K562 (cell line): ENCODE results near the gene ZNF629. TPM values are rescaled to one million over a fixed set of nuclear protein-coding genes. Genes with fewer than 3 reads are reported as not detected.

Source experiments
- ATAC-seq: fragments of 200-7000 bp; cut with Tn5 transposase; 3 replicates; pipeline ENCODE4 v1.9.1; 2020; ENCODE audit warnings: moderate library complexity
- BruUV-seq: library from RNA; stranded (reverse); fragments of 400-500 nt; replicated peaks from 2 replicates; lab custom pipeline; 2021; lab: Mats Ljungman, UMichigan
- CTCF ChIA-PET: fragments of 300-600 bp; formaldehyde crosslinking; extraction: SDS; loops from one replicate; lab custom pipeline; 2021; ENCODE audit warnings: low intra/inter-chr PET ratio; lab: Yijun Ruan, JAX
- POLR2A ChIA-PET: fragments of 300-600, 350-650 bp; sonication (Branson Sonifier 250); formaldehyde crosslinking; extraction: SDS; loops from one replicate; lab custom pipeline; 2021; ENCODE audit warnings: antibody characterized with exemption, inconsistent platforms; lab: Yijun Ruan, JAX
- DNase-seq, 4 experiments: peaks; one replicate each; pipeline versions ENCODE4 v3.0.0 to v3.0.0-alpha.2; 2011 to 2018; ENCODE audit warnings: low spot score in 3 of 4, mixed read lengths in 3 of 4; ENCODE audit errors: extremely low read depth in 1 of 4
- FAIRE-seq: peaks from 2 replicates; lab custom pipeline; 2011; peaks lifted over from hg19 to GRCh38; lab: Jason Lieb, UNC
- H2AFZ ChIP-seq: 2 replicates; pipeline ENCODE4 v1.6.0; 2011; ENCODE audit warnings: low read depth, low read length, control low read depth, inconsistent platforms
- H3K27ac ChIP-seq: fragments of 200-600 bp; 3 replicates; pipeline ENCODE4 v1.8.0; 2011; ENCODE audit warnings: low read depth, mild to moderate bottlenecking, control low read depth, inconsistent platforms, low read length, moderate library complexity, mixed read lengths; ENCODE audit errors: extremely low read depth
- H3K27me3 ChIP-seq, 2 experiments: fragments of 300-600 bp in 1 of 2; 2 replicates in 1 of 2; 3 replicates in 1 of 2; pipeline versions ENCODE4 v1.6.0 to v1.8.0; 2011; ENCODE audit warnings: inconsistent platforms in 2 of 2, low read length in 2 of 2, mild to moderate bottlenecking in 1 of 2, mixed read lengths in 1 of 2, moderate library complexity in 1 of 2; ENCODE audit not compliant: control insufficient read depth in 2 of 2, insufficient read depth in 2 of 2
- H3K36me3 ChIP-seq: fragments of 300-600 bp; 3 replicates; pipeline ENCODE4 v1.8.0; 2011; ENCODE audit warnings: mild to moderate bottlenecking, low read length, inconsistent platforms; ENCODE audit not compliant: control insufficient read depth, insufficient read depth
- H3K4me1 ChIP-seq, 2 experiments: fragments of 200-600 bp in 1 of 2; replicated peaks in 1 of 2; 2 replicates in 1 of 2; 3 replicates in 1 of 2; pipeline versions ENCODE4 v1.5.1 to v1.8.0; 2011; ENCODE audit warnings: inconsistent platforms in 2 of 2, low read length in 2 of 2, mild to moderate bottlenecking in 1 of 2, mixed read lengths in 1 of 2, moderate library complexity in 1 of 2; ENCODE audit not compliant: control insufficient read depth in 2 of 2, insufficient read depth in 2 of 2
- H3K4me2 ChIP-seq: 2 replicates; pipeline ENCODE4 v1.6.1; 2011; ENCODE audit warnings: low read length, control low read depth, inconsistent platforms, mixed read lengths; ENCODE audit not compliant: insufficient read depth
- H3K4me3 ChIP-seq: fragments of 200-600 bp; sonication (generic), shearing (Covaris generic); 2 replicates; pipeline ENCODE4 v1.5.1; 2016; ENCODE audit warnings: control low read depth, inconsistent platforms
- H3K79me2 ChIP-seq: fragments of 200-600 bp; 3 replicates; pipeline ENCODE4 v1.8.0; 2011; ENCODE audit warnings: low read length, inconsistent platforms; ENCODE audit not compliant: control insufficient read depth, insufficient read depth
- H3K9ac ChIP-seq, 2 experiments: 2 replicates each; pipeline versions ENCODE4 v1.6.0 to v1.6.1; 2011; ENCODE audit warnings: low read depth in 2 of 2, low read length in 2 of 2, control low read depth in 1 of 2, inconsistent platforms in 1 of 2, mild to moderate bottlenecking in 1 of 2, mixed read lengths in 1 of 2; ENCODE audit not compliant: insufficient read depth in 1 of 2
- H3K9me1 ChIP-seq: one replicate; pipeline ENCODE4 v1.6.0; 2011; ENCODE audit warnings: inconsistent platforms, mild to moderate bottlenecking, low read length, moderate library complexity; ENCODE audit not compliant: control insufficient read depth, insufficient read depth
- H3K9me3 ChIP-seq: replicated peaks from 2 replicates; pipeline ENCODE4 v1.5.1; 2011; ENCODE audit warnings: low read depth, low read length, inconsistent platforms; ENCODE audit not compliant: control insufficient read depth, insufficient read depth
- H4K20me1 ChIP-seq: replicated peaks from 2 replicates; pipeline ENCODE4 v1.6.1; 2011; ENCODE audit warnings: low read length, inconsistent platforms, mixed read lengths; ENCODE audit not compliant: control insufficient read depth, insufficient read depth
- EGR1 ChIP-seq: fragments of 450-650 bp; conservative IDR thresholded peaks from 2 replicates; pipeline ENCODE4 v1.6.1; 2017; ENCODE audit warnings: mild to moderate bottlenecking
- PRPF4 ChIP-seq: fragments of 200-400 bp; formaldehyde crosslinking; IDR thresholded peaks from one replicate; pipeline ENCODE4 v1.6.1; 2017; ENCODE audit warnings: low read length, low read depth, mild to moderate bottlenecking; ENCODE audit not compliant: insufficient read depth, poor library complexity, severe bottlenecking
- ZKSCAN8 ChIP-seq: fragments of 200-800 bp; sonication (Bioruptor generic); IDR thresholded peaks from 2 replicates; pipeline ENCODE4 v1.6.1; 2016; ENCODE audit warnings: missing genetic modification characterization, missing compliant biosample characterization
- ZNF263 ChIP-seq: sonication (generic); formaldehyde crosslinking; IDR thresholded peaks from 2 replicates; pipeline ENCODE4 v1.8.0; 2022; ENCODE audit warnings: mild to moderate bottlenecking, missing genetic modification reagents, borderline replicate concordance
- ZNF644 ChIP-seq: fragments of 200-800 bp; sonication (Bioruptor generic); IDR thresholded peaks from 2 replicates; pipeline ENCODE4 v1.6.1; 2016; ENCODE audit warnings: low read depth, missing genetic modification characterization, missing compliant biosample characterization
- WGBS: fragments of 100-300 bp; shearing (Covaris generic); methylation state at CpG from one replicate; pipeline ENCODE4 v1.1.6; 2016; ENCODE audit warnings: low coverage, mixed read lengths; ENCODE audit not compliant: insufficient coverage; ENCODE audit errors: missing lambda C conversion rate; 5-methylcytosine and 5-hydroxymethylcytosine counted together
- in situ Hi-C: fragments of 300-500 bp; cut with MboI; formaldehyde crosslinking; loops from 4 replicates; pipeline ENCODE4 v1.15.0; 2018; ENCODE audit warnings: inconsistent platforms, mixed read lengths
- intact Hi-C: fragments of 100-400 bp; cut with micrococcal nuclease; formaldehyde crosslinking; loops from 2 replicates; pipeline ENCODE4 v1.14.2; 2022
- polyA plus RNA-seq, 8 experiments: library from polyadenylated mRNA; depleted of rRNA in 4 of 8; stranded (reverse) in 5 of 8; unstranded in 3 of 8; fragments of >200 nt; fragmentation: Nextera tagmentation in 2 of 8; fragmentation: Illumina TruSeq in 1 of 8; extraction: Ambion mirVana in 2 of 8; extraction: Trizol in 1 of 8; gene quantifications; 2 replicates each; pipeline versions ENCODE4 v1.2.1 to v1.2.3, GENCODE V29; 2011 to 2014; ENCODE audit warnings: inconsistent platforms in 1 of 8, missing spikeins in 1 of 8
- total RNA-seq, 7 experiments: library from RNA; depleted of rRNA in 6 of 7; stranded (reverse); fragments of >200 nt in 6 of 7; fragmentation: Illumina TruSeq in 2 of 7; extraction: Trizol in 2 of 7; gene quantifications; 2 replicates each; pipeline versions ENCODE4 v1.2.1 to v1.2.3, GENCODE V29; 2011 to 2021; ENCODE audit warnings: low replicate concordance in 1 of 7
- TF ChIP-seq, protein P1 (sequence below): sonication (generic); formaldehyde crosslinking; IDR thresholded peaks from 2 replicates; pipeline ENCODE4 v1.8.1; 2023; ENCODE audit warnings: mild to moderate bottlenecking, missing genetic modification reagents

ZNF629 gene
- total and polyA plus RNA-seq, 9 of the 15 experiments (the other 6 are each of a cell fraction or from before 2014, with no cell fraction given) = 0.44 to 18.8 (median 7.4) TPM

DNA sequence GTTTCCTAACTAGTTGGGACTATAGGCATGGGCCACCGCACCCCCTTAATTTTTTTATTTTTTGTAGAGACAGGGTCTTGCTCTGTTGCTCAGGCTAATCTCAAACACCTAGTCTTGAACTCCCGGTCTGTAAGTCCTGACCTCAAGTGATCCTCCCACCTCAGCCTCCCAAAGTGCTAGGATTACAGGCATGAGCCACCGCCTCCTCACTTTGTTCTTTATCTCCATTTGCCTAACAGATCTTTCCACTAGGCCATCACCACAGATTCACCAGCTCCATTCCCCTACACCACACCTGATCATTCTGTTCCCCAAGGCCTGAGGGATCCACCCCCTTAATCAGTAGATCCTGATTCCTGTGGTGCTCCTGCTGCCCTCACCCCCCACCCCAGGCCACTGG lies 7.6 kb upstream of the ZNF629 start:
- TF ChIP-seq ZKSCAN8 (CRISPR knock-in tag) = no peak
- TF ChIP-seq, protein P1, sequence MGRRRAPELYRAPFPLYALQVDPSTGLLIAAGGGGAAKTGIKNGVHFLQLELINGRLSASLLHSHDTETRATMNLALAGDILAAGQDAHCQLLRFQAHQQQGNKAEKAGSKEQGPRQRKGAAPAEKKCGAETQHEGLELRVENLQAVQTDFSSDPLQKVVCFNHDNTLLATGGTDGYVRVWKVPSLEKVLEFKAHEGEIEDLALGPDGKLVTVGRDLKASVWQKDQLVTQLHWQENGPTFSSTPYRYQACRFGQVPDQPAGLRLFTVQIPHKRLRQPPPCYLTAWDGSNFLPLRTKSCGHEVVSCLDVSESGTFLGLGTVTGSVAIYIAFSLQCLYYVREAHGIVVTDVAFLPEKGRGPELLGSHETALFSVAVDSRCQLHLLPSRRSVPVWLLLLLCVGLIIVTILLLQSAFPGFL (CRISPR knock-in tag) = no peak
- peak; percentile 44 for TF ChIP-seq EGR1
- TF ChIP-seq PRPF4 = no peak
- TF ChIP-seq ZNF263 (CRISPR knock-in tag) = peak; percentile 63; the same call in 1 of the 2 replicates
- TF ChIP-seq ZNF644 (tag) = no peak
- DNase-seq (peak in 1 of 4 experiments; percentile 7), FAIRE-seq (no peak), ATAC-seq (no peak; the same call in 2 of the 3 replicates)
- no peak overlapping the region for H3K27ac ChIP-seq
- H3K9me3 ChIP-seq = no peaks in the 10 kb centered on the region
- H3K9me1 ChIP-seq = no peaks in the 10 kb centered on the region
- H3K4me2 ChIP-seq = no peak overlapping the region
- no TSS peak for BruUV-seq
- ChIA-PET POLR2A (interaction anchor here (1.2 to 2.3 kb wide), 4 partner anchors 11 to 80 kb away, joined by 3 to 16 read pairs (median 10); no protein-coding TSS in a partner anchor), CTCF (no interaction called here)
- no peak overlapping the region for H2AFZ ChIP-seq
- H3K4me3 ChIP-seq = no peak overlapping the region
- intact Hi-C loops = no loop called here
- in situ Hi-C loops = no loop called here
- H3K79me2 ChIP-seq = no peaks in the 10 kb centered on the region
- no peaks in the 10 kb centered on the region for H3K36me3 ChIP-seq
- H3K9ac ChIP-seq = peak overlapping the region in 1 of 2 experiments; percentile 14; a peak in 1 of 4 replicates
- H4K20me1 ChIP-seq = no peaks in the 10 kb centered on the region
- H3K27me3 ChIP-seq = no peaks in the 10 kb centered on the region
- WGBS = 43% methylated on average over 3 of the region's 3 CpGs
- H3K4me1 ChIP-seq = peaks cover 0 to 10% of the 10 kb centered on the region in 2 experiments; a peak in 3 of 5 replicates
